Large intestine (tissue), 3 donors: ENCODE measurements around the gene ADGRV1. TPM values are rescaled to one million over a fixed set of nuclear protein-coding genes. Genes with fewer than 3 reads are reported as not detected.
"Not testable (repeated sequence)": the region's sequence is repeated elsewhere in the genome, so short reads cannot be mapped to it uniquely, and the experiment has no call there.

Experiments used
- DNase-seq, 2 donors: peaks; one replicate each; pipeline versions ENCODE4 v3.0.0 to v3.0.0-alpha.2; 2013
- H3K27ac ChIP-seq: one replicate; pipeline ENCODE4 v1.5.1; 2013; ENCODE audit warnings: low read length
- H3K27me3 ChIP-seq: 2 replicates; pipeline ENCODE4 v1.6.1; 2013; ENCODE audit warnings: low read length; ENCODE audit not compliant: control insufficient read depth, insufficient read depth
- H3K36me3 ChIP-seq: 2 replicates; pipeline ENCODE4 v1.6.1; 2013; ENCODE audit warnings: low read length; ENCODE audit not compliant: control insufficient read depth, insufficient read depth
- H3K4me1 ChIP-seq: one replicate; pipeline ENCODE4 v1.6.1; 2013; ENCODE audit warnings: low read length; ENCODE audit not compliant: control insufficient read depth, insufficient read depth
- H3K4me3 ChIP-seq: one replicate; pipeline ENCODE4 v1.5.1; 2013; ENCODE audit warnings: low read length
- H3K9me3 ChIP-seq: one replicate; pipeline ENCODE4 v1.6.1; 2013; ENCODE audit warnings: mild to moderate bottlenecking, low read depth, low read length, moderate library complexity; ENCODE audit not compliant: control insufficient read depth
- WGBS: methylation state at CpG from one replicate; pipeline ENCODE4 v1.1.5; 2013; ENCODE audit warnings: low lambda C conversion rate; ENCODE audit not compliant: insufficient coverage; 5-methylcytosine and 5-hydroxymethylcytosine counted together
- polyA plus RNA-seq: library from polyadenylated mRNA; unstranded; fragments of 120-200 nt; gene quantifications from one replicate; pipeline ENCODE4 v1.2.1, GENCODE V29; 2013

ADGRV1 gene
- polyA plus RNA-seq, 1 donor = 3.0 TPM

DNA sequence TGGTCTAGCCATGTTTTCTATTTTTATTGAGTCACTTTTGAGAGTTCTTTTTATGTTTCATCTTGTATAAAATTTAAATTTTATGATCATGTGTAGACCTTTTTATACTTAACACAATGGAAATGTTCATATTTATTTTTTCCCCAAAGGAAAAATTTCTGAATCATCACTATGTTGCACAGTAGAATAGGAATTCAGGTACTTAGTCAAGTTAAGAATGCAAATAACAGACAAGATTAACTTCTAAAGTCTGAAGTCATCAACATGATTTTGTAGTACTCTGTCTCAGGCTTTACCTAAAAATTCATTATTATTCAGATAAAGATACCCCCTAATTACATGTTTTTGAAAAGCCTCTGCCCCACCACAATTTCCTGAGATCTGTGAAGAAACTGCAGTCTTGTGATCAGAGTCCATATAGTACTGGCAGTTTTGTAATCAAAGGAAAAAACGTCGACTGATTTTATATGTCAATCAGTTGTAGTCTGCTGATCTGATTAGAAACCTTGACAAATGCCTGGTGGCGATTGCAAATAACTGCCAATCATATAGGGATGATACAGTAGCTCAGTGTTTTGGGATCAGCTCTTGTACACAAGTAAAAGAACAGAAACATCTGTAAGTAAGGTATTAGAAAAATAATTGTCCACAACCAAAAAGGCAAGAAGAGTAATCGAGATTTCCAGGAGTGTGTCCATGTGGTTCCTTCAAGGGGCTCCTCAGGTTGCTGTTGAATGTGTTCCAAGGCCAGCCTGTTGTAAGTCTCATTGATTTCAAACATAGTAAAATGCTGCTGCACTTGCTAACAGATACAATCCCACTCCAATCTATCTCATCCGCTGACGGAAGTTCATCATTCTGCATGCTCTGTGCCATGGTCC, 472.2 kb downstream of the ADGRV1 start:
- peak in 1 of 2 donors; percentile 50 for DNase-seq
- H3K27ac ChIP-seq = no peak overlapping the region
- WGBS = 69% methylated on average over 5 of the region's 6 CpGs

DNA sequence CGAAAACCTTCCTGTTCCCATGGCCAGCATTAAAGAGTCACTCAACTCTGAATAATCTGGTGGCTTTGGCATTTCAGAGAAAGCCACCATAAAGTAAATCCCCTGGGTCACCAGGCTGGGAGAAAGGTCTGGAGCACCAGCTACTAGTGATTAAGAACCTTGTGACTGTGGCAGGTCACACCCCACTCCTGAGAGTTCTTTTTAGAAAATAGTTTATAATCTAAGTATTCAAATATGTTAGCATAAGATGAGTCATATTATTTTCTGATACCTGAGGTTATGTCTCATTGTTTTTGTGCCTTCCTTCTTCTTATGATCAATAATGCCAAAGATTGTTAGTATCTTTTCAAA, 472.8 kb downstream of the ADGRV1 start:
- Histone ChIP-seq H3K4me1 (peaks cover 14% of the 10 kb centered on the region), H3K27me3 (no peaks in the 10 kb centered on the region), H3K36me3 (no peaks in the 10 kb centered on the region), H3K9me3 (no peaks in the 10 kb centered on the region), H3K27ac (no peak overlapping the region), H3K4me3 (no peak overlapping the region)
- WGBS = no CpG with 5 or more reads among the region's 1 CpG
- peak in 1 of 2 donors; percentile 43 for DNase-seq

More for the DNA sequence above, 472.2 kb downstream of the ADGRV1 start:
- Histone ChIP-seq H3K27me3 (no peaks in the 10 kb centered on the region), H3K9me3 (no peaks in the 10 kb centered on the region), H3K4me1 (peaks cover 18% of the 10 kb centered on the region), H3K4me3 (no peak overlapping the region), H3K36me3 (no peaks in the 10 kb centered on the region)

DNA sequence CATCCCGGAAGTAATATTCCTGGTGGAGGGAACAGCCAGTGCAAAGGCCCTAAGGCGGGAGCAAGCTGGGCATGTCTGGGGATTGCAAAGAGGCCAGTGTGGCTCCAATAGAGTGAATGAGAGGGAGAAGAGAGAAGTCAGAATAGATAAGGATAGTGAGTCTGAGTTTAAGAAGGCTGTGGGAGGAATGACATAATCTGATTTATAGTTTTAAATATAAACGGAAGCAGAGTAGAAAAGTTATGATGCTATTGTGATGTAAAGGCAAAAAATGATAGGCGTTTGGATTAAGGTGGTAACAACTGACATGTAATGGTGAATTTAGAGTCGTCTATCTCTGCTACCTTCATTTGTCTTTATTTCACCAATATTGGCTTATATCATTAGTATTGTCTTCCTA, 473.5 kb downstream of the ADGRV1 start:
- Histone ChIP-seq H3K4me3 (no peak overlapping the region), H3K9me3 (no peaks in the 10 kb centered on the region), H3K27me3 (no peaks in the 10 kb centered on the region), H3K4me1 (peaks cover 14% of the 10 kb centered on the region), H3K36me3 (no peaks in the 10 kb centered on the region), H3K27ac (no peak overlapping the region)
- WGBS = 100% methylated on average over 2 of the region's 5 CpGs
- no peak for DNase-seq

DNA sequence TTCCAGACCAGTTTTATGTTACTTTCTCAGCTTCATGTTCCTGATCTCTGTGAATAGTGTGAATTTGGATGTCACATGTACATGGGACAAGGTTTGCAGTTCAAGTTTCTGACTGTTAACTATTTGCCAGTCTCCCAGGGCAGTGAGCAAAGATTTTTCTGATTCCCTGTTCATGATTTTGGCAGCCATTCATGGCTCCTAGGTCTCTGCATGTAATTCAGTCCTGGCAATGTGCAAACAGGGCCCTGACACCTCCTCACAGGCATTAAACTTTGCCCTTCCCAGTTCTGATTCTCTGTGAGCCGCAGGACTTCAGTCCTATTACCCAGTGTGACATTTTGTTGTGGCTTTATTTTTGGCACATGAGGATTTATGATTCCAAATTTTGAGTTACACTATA, 474.8 kb downstream of the ADGRV1 start:
- Histone ChIP-seq H3K27ac (no peak overlapping the region), H3K4me1 (peaks cover 9% of the 10 kb centered on the region), H3K4me3 (no peak overlapping the region), H3K9me3 (no peaks in the 10 kb centered on the region), H3K27me3 (no peaks in the 10 kb centered on the region), H3K36me3 (no peaks in the 10 kb centered on the region)
- peak in 1 of 2 donors; percentile 61 for DNase-seq
- no CpG with 5 or more reads among the region's 1 CpG for WGBS

DNA sequence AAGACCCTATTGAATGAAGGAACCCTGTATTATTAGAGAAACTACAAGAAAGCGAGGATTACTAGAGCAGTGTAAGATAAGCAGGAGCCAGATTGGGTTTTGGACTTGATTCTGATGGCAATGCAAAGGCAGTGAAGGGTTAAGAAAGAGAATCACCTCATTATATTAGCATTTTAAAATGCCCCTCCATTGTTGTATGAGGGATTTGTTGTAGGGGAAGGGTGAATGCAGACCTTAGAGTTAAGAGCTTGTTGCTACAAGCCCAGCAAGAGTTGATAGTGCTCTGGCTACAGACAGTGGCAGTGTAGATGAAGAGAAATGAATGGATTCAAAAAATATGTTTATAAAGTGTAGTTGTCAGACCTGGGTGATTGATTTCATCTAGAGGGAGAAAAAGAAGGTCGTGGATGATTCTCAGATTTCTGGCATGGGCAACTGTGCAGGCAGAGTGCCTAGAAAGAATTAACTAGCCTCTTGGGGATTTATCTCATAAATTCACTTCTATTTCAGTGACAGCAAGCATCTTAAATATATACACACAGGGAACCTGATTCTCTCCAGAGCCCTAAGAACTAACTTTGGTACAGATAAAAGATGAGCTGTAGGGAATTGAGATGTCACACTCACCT, 479.7 kb downstream of the ADGRV1 start:
- Histone ChIP-seq H3K27me3 (no peaks in the 10 kb centered on the region), H3K9me3 (no peaks in the 10 kb centered on the region), H3K36me3 (no peaks in the 10 kb centered on the region), H3K27ac (no peak overlapping the region), H3K4me3 (no peak overlapping the region), H3K4me1 (peaks cover 20% of the 10 kb centered on the region)
- WGBS = no CpG with 5 or more reads among the region's 2 CpGs
- no peak for DNase-seq

DNA sequence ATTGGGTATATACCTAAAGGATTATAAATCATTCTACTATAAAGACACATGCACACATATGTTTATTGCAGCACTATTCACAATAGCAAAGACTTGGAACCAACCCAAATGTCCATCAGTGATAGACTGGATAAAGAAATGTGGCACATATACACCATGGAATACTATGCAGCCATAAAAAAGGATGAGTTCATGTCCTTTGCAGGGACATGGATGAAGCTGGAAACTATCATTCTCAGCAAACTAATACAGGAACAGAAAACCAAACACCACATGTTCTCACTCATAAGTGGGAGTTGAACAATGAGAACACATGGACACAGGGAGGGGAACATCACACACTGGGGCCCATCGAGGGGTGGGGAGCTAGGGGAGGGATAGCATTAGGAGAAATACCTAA, 482.5 kb downstream of the ADGRV1 start:
- not testable (repeated sequence) for H3K36me3 ChIP-seq, DNase-seq, H3K27me3 ChIP-seq, H3K9me3 ChIP-seq, H3K27ac ChIP-seq, H3K4me3 ChIP-seq
- peaks cover 20% of the 10 kb centered on the region for H3K4me1 ChIP-seq
- WGBS = no CpG with 5 or more reads among the region's 1 CpG

DNA sequence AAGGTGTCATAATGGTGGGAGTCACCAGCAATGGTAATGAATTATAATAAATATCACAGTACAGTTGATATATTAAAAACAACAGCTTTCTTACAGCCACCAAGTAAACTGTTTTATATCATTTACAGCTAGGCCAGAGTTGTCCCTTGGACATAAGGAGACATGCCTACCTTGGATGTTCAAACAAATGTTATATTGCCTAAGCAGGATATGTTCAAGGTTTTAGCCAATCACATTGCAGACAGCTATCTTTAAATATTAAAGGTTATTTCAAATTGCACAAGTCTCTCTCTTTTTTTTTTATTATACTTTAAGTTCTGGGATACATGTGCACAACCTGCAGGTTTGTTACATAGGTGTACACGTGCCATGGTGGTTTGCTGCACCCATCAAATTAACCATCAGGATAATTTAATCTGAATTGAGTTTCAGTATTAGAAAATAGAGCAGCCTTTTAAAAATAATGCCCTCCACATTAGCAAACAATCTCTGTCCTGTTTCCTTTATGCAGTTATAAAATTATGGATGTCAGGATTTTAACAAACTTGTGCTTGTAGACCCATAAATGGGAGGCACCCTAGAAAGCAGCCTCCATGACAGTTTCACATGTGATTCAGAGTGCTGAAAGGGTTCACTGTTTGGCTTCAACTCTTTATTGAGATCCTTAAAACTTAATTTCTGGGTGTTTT, 483.8 kb downstream of the ADGRV1 start:
- H3K4me1 ChIP-seq = peaks cover 20% of the 10 kb centered on the region
- H3K27ac ChIP-seq = peak overlapping the region; percentile 8
- H3K9me3 ChIP-seq = no peaks in the 10 kb centered on the region

DNA sequence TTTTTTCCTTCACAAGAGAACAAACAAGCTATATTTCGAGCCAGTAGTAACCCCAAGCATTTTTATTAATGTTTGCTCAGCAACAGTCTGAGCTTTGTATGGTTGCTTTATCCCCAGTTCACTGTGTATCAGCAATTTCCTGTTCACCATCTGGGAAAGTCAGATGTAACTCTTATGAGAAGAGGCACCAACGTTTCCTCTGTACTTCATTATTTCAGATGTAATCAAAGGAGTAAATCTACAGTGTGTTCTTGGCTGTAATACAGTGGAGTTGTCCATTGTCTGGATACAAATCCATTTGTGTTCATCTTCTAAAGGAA, 484.3 kb downstream of the ADGRV1 start:
- no peaks in the 10 kb centered on the region for H3K36me3 ChIP-seq
- no peaks in the 10 kb centered on the region for H3K27me3 ChIP-seq
- H3K9me3 ChIP-seq = no peaks in the 10 kb centered on the region
- no peak overlapping the region for H3K4me3 ChIP-seq
- H3K27ac ChIP-seq = peak overlapping the region; percentile 2
- peaks cover 20% of the 10 kb centered on the region for H3K4me1 ChIP-seq
- no CpG with 5 or more reads among the region's 2 CpGs for WGBS
- no peak for DNase-seq

More for the DNA sequence above, 483.8 kb downstream of the ADGRV1 start:
- Histone ChIP-seq H3K27me3 (no peaks in the 10 kb centered on the region), H3K36me3 (no peaks in the 10 kb centered on the region), H3K4me3 (no peak overlapping the region)
- WGBS = no CpG with 5 or more reads among the region's 1 CpG
- peak in 1 of 2 donors; percentile 64 for DNase-seq

DNA sequence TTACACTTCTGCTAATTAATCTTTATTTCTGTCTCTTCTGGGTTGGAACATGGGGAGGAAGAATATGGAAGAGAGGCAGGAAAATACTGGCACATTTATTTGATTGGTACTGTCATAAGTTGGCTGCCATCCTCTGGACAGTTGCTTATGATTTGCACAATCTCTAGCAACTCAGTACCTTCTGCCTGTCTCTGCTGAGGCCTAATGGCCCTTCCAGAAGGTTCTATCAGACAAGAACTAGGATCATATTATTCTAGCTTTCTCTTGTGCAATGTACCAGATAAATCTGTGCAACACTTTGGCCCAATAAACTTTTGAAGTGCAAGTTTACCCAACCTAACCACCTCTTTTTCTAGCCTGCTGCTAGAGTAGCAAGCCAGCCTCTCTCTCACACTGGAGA, 489.5 kb downstream of the ADGRV1 start:
- H3K27ac ChIP-seq = no peak overlapping the region
- no peak overlapping the region for H3K4me3 ChIP-seq
- H3K9me3 ChIP-seq = no peaks in the 10 kb centered on the region
- no peaks in the 10 kb centered on the region for H3K27me3 ChIP-seq
- no peak for DNase-seq
- no peaks in the 10 kb centered on the region for H3K36me3 ChIP-seq
- H3K4me1 ChIP-seq = peaks cover 4% of the 10 kb centered on the region

DNA sequence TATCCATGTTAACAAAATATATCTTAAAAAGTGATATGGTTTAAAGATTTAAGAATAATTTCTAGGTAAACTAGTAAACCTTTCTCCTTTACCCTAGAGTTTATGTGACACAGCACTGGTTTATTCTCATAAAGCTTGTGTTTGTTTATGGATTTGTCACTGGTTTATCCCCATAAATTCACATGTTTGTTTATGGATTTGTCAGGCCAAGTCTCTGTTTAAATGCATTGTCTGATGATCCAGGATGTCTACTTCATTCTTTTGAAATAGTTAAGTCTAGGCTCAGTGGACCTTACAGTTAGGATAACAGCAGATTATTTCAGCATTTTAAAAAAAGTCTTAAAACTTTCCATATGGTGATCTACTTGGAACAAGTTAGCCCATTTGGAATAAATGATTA, 490.5 kb downstream of the ADGRV1 start:
- Histone ChIP-seq H3K27me3 (no peaks in the 10 kb centered on the region), H3K9me3 (no peaks in the 10 kb centered on the region), H3K27ac (no peak overlapping the region), H3K36me3 (no peaks in the 10 kb centered on the region), H3K4me3 (no peak overlapping the region), H3K4me1 (no peaks in the 10 kb centered on the region)
- DNase-seq = no peak
